Measurements from ENCODE around the gene RNF39.
A peak's percentile ranks its signal among the peaks of the same experiment; 100 is the strongest.
"Not testable (repeated sequence)": the region's sequence is repeated elsewhere in the genome, so short reads cannot be mapped to it uniquely, and the experiment has no call there.

Gene RNF39

GRCh38 chr6:30075094-30075789 lies at the start of gene RNF39:
RNF39 (minus strand) TSS chr6:30075769; CDS start chr6:30075585, 184 bp downstream.
- no peak for DNase-seq

- no peak for DNase-seq
Observed at GRCh38 chr6:30122515-30122914, 46.9 kb upstream of the RNF39 start.

GRCh38 chr6:30121446-30122366 lies 46.1 kb upstream of the RNF39 start:
- no peak for DNase-seq

- not testable (repeated sequence) for DNase-seq
Observed at GRCh38 chr6:30118691-30119090, 43.1 kb upstream of the RNF39 start.

GRCh38 chr6:30116724-30117123 lies 41.2 kb upstream of the RNF39 start:
- no peak for DNase-seq

GRCh38 chr6:30113841-30114240 lies 38.3 kb upstream of the RNF39 start:
- no peak for DNase-seq

- no peak for DNase-seq
Observed at GRCh38 chr6:30113003-30113759, 37.6 kb upstream of the RNF39 start, which contains the start of gene TRIM31. TRIM31 (minus strand) TSS chr6:30113090; CDS start chr6:30112805, 285 bp downstream.

- DNase-seq, result no peak
Observed at GRCh38 chr6:30112402-30112994, 36.9 kb upstream of the RNF39 start.

- DNase-seq, result no peak
Observed at GRCh38 chr6:30111266-30111856, 35.8 kb upstream of the RNF39 start.

- no peak for DNase-seq
Observed at GRCh38 chr6:30104661-30105060, 29.1 kb upstream of the RNF39 start.

- no peak for DNase-seq
Observed at GRCh38 chr6:30103872-30104179, 28.3 kb upstream of the RNF39 start.

- DNase-seq, result peak; percentile 54 to 71 (median 65)
Observed at GRCh38 chr6:30102970-30103871, 27.7 kb upstream of the RNF39 start.

- DNase-seq, result no peak
Observed at GRCh38 chr6:30102414-30102969, 26.9 kb upstream of the RNF39 start.

GRCh38 chr6:30101444-30102413 lies 26.2 kb upstream of the RNF39 start:
- peak; percentile 18 to 44 (median 26) for DNase-seq

GRCh38 chr6:30100585-30101443 lies 25.2 kb upstream of the RNF39 start:
- no peak for DNase-seq

GRCh38 chr6:30100154-30100553 lies 24.6 kb upstream of the RNF39 start:
- no peak for DNase-seq

GRCh38 chr6:30097902-30098768 lies 22.6 kb upstream of the RNF39 start:
- no peak for DNase-seq

- DNase-seq, result no peak
Observed at GRCh38 chr6:30096829-30097228, 21.3 kb upstream of the RNF39 start.

All from activated CD4-positive, CD25-positive, alpha-beta regulatory T cell (primary cell).